Suprapubic skin (tissue), 4 donors: ENCODE data around the gene KCTD17.

Experiments used
- EP300 ChIP-seq: sonication (generic); formaldehyde crosslinking; IDR thresholded peaks from one replicate; pipeline ENCODE4 v1.6.1; 2017; ENCODE audit warnings: antibody characterized with exemption
- POLR2A ChIP-seq, 2 donors: fragments of 450-650 bp; IDR thresholded peaks; one replicate each; pipeline ENCODE4 v1.6.1; 2017; ENCODE audit warnings: antibody characterized with exemption in 2 of 2, mild to moderate bottlenecking in 2 of 2, moderate library complexity in 2 of 2
- POLR2AphosphoS5 ChIP-seq, 3 donors: sonication (generic); formaldehyde crosslinking; IDR thresholded peaks; one replicate each; pipeline ENCODE4 v1.6.1; 2017; ENCODE audit warnings: antibody characterized with exemption in 3 of 3
- TF ChIP-seq, protein P1 (sequence below), 2 donors: fragments of 200-600 bp in 1 of 2; fragments of 450-650 bp in 1 of 2; sonication (generic) in 1 of 2; IDR thresholded peaks; one replicate each; pipeline ENCODE4 v1.5.1; 2016 to 2019; ENCODE audit warnings: antibody characterized with exemption in 2 of 2, mild to moderate bottlenecking in 1 of 2, moderate library complexity in 1 of 2

DNA sequence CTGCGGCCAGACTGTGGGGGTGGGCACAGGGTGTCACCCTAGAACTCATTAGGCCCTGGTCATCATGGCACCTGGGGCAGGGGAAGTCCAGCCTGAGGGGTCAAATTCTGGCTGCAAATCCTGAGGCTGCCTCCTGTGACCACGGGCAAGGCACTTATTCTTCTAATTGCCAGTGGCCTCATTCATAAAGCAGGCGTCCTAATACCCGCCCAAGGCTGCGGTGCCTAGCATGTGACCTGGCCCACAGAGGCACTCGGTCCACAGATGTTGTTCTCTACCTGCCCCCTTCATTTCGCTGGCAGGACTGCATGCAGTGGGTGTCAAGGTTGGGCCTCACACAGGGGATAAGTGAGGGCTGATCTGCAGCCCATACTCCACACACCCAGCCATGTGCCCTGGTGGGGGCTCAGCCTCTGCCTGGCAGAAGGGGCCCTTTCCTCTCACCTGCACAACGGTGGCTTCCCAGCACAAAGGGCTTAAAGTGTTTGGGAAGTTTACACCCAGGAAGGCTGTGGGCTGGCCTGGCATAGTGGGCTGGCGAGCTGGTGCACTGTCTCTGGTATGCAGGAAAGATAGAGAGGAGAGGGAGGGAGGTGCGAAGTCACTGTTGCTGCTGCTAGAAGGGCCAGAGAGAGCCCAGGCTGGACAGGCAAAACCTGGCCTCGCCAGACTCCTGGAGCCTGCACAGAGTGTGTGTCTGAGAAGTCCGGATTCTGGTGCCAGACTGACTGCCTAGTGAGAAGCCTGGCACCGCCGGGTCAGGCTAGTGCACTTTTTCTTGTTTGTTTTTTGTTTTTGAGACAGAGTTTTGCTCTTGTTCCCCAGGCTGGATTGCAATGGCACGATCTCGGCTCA lies 28.8 kb upstream of the KCTD17 start:
- TF ChIP-seq POLR2AphosphoS5 (IDR thresholded peaks at IDR 0.05) (no peak), POLR2A (IDR thresholded peaks at IDR 0.05) (no peak), EP300 (no peak)
- TF ChIP-seq, protein P1, sequence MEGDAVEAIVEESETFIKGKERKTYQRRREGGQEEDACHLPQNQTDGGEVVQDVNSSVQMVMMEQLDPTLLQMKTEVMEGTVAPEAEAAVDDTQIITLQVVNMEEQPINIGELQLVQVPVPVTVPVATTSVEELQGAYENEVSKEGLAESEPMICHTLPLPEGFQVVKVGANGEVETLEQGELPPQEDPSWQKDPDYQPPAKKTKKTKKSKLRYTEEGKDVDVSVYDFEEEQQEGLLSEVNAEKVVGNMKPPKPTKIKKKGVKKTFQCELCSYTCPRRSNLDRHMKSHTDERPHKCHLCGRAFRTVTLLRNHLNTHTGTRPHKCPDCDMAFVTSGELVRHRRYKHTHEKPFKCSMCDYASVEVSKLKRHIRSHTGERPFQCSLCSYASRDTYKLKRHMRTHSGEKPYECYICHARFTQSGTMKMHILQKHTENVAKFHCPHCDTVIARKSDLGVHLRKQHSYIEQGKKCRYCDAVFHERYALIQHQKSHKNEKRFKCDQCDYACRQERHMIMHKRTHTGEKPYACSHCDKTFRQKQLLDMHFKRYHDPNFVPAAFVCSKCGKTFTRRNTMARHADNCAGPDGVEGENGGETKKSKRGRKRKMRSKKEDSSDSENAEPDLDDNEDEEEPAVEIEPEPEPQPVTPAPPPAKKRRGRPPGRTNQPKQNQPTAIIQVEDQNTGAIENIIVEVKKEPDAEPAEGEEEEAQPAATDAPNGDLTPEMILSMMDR (IDR thresholded peaks at IDR 0.05): no peak
